ENCODE results near the gene QPCTL.

- peak in 1 of 7 experiments; percentile 40 for TF ChIP-seq CTCF (IDR thresholded peaks at IDR 0.05)
- peak in 2 of 4 donors; percentile 21 to 75 for TF ChIP-seq POLR2A (IDR thresholded peaks at IDR 0.05)
- peak; percentile 66 to 95 (median 88) for TF ChIP-seq POLR2AphosphoS5 (IDR thresholded peaks at IDR 0.05)
- peak; percentile 65 for TF ChIP-seq EP300 (IDR thresholded peaks at IDR 0.05)
These were observed 24.9 kb downstream of the QPCTL start for GRCh38 chr19:45717131-45717982.
